T-helper 1 cell treated with Interleukin-12 subunit alpha and Interleukin-12 subunit beta and Interleukin-4 antibody, amounts not matched to agents 30 μg/mL and 1 μg/mL, for 36 hours (primary cell): Measurements from ENCODE around the gene LGALS3BP.

Experiments
- H3K27ac Mint-ChIP-seq: one replicate; pipeline ENCODE4 v1.8.0; 2021; ENCODE audit warnings: mild to moderate bottlenecking, mixed read lengths
- H3K27me3 Mint-ChIP-seq: one replicate; pipeline ENCODE4 v1.8.0; 2021; ENCODE audit warnings: low read depth, mixed read lengths
- H3K36me3 Mint-ChIP-seq: one replicate; pipeline ENCODE4 v1.8.0; 2021; ENCODE audit warnings: low read depth, mixed read lengths
- H3K4me1 Mint-ChIP-seq: one replicate; pipeline ENCODE4 v1.8.0; 2021; ENCODE audit warnings: low read depth, mixed read lengths
- H3K4me3 Mint-ChIP-seq: one replicate; pipeline ENCODE4 v1.8.0; 2021; ENCODE audit warnings: mild to moderate bottlenecking, moderate library complexity, mixed read lengths
- H3K9me3 Mint-ChIP-seq: one replicate; pipeline ENCODE4 v1.8.0; 2021; ENCODE audit warnings: mixed read lengths

The LGALS3BP gene

GRCh38 chr17:78922816-78923498 lies 56.8 kb downstream of the LGALS3BP start:
- peak overlapping the region; percentile 51 for H3K4me3 Mint-ChIP-seq
- peaks cover 38% of the 10 kb centered on the region for H3K27me3 Mint-ChIP-seq
- peaks cover 10% of the 10 kb centered on the region for H3K4me1 Mint-ChIP-seq
- H3K27ac Mint-ChIP-seq, result no peak overlapping the region
- H3K9me3 Mint-ChIP-seq, result no peaks in the 10 kb centered on the region
- H3K36me3 Mint-ChIP-seq, result no peaks in the 10 kb centered on the region

- peaks cover 10% of the 10 kb centered on the region for H3K4me1 Mint-ChIP-seq
- no peaks in the 10 kb centered on the region for H3K36me3 Mint-ChIP-seq
- H3K9me3 Mint-ChIP-seq, result no peaks in the 10 kb centered on the region
- H3K4me3 Mint-ChIP-seq, result no peak overlapping the region
- peaks cover 29% of the 10 kb centered on the region for H3K27me3 Mint-ChIP-seq
- H3K27ac Mint-ChIP-seq, result no peak overlapping the region
These were observed 58.2 kb downstream of the LGALS3BP start for GRCh38 chr17:78921437-78921971.
